HuH-7.5 (cell line): ENCODE data around the gene PRIMA1.

ENCODE experiments used
- DNase-seq: peaks from one replicate; pipeline ENCODE4 v3.0.0; 2011; ENCODE audit warnings: low spot score

Gene PRIMA1

GRCh38 chr14:93731753-93732152 is 56.5 kb downstream of the PRIMA1 start:
- DNase-seq = no peak

GRCh38 chr14:93729993-93730392 is 58.3 kb downstream of the PRIMA1 start:
- no peak for DNase-seq

GRCh38 chr14:93728651-93729016 is 59.7 kb downstream of the PRIMA1 start:
- DNase-seq = no peak

- DNase-seq = no peak
Observed at GRCh38 chr14:93727917-93728650, 60.2 kb downstream of the PRIMA1 start.

GRCh38 chr14:93727039-93727740 is 61.1 kb downstream of the PRIMA1 start:
- DNase-seq = no peak

- DNase-seq = no peak
Observed at GRCh38 chr14:93725993-93726392, 62.3 kb downstream of the PRIMA1 start.

GRCh38 chr14:93725002-93725582 is 63.2 kb downstream of the PRIMA1 start:
- DNase-seq = no peak

GRCh38 chr14:93723001-93723400 is 65.3 kb downstream of the PRIMA1 start:
- DNase-seq = no peak

GRCh38 chr14:93720981-93721483 is 67.3 kb downstream of the PRIMA1 start:
- no peak for DNase-seq

GRCh38 chr14:93720076-93720815 is 68.0 kb downstream of the PRIMA1 start:
- DNase-seq = no peak

- no peak for DNase-seq
Observed at GRCh38 chr14:93719256-93719655, 69.0 kb downstream of the PRIMA1 start.

- DNase-seq = no peak
Observed at GRCh38 chr14:93717668-93718320, 70.5 kb downstream of the PRIMA1 start.

- no peak for DNase-seq
Observed at GRCh38 chr14:93716746-93717667, 71.3 kb downstream of the PRIMA1 start.

GRCh38 chr14:93716002-93716745 is 72.1 kb downstream of the PRIMA1 start:
- DNase-seq = no peak

- DNase-seq = no peak
Observed at GRCh38 chr14:93715279-93715927, 72.9 kb downstream of the PRIMA1 start.

GRCh38 chr14:93714605-93715004 is 73.7 kb downstream of the PRIMA1 start:
- no peak for DNase-seq

GRCh38 chr14:93713726-93714405 is 74.4 kb downstream of the PRIMA1 start:
- DNase-seq = no peak

- DNase-seq = no peak
Observed at GRCh38 chr14:93712838-93713724, 75.2 kb downstream of the PRIMA1 start.
